Activated CD8-positive, alpha-beta memory T cell treated with anti-CD3 and anti-CD28 coated beads, Interleukin-2, amount 50 U/mL, for 1 hour (primary cell): ENCODE measurements around the gene DIS3L2.
"Not testable (repeated sequence)": the region's sequence is repeated elsewhere in the genome, so short reads cannot be mapped to it uniquely, and the experiment has no call there.

Experiments used
- DNase-seq: peaks from one replicate; pipeline ENCODE4 v3.0.0-alpha.2; 2020; ENCODE audit errors: extremely low read depth

DIS3L2 gene

DNA sequence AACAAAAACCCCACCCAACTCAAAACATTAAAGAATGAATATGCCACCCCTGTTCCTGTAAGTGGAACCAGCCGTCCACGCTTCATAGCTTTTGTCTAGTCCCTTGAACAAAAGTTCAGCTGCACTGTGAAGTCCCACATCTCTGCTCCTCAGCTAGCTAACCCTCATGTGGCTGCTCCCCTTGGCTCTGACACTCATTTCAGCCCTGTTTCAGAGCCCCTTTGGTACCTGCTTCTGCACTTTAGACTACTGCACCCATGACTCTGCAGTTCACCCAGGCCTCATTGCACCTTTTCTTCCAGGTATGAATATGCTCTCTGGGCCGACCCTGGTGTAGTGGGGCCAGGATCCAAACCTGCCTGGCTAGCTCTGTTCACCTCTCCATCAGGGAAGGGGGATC lies 155.3 kb downstream of the DIS3L2 start:
- no peak for DNase-seq

- no peak for DNase-seq
Observed at GRCh38 chr2:232117413-232117812, 155.9 kb downstream of the DIS3L2 start.

DNA sequence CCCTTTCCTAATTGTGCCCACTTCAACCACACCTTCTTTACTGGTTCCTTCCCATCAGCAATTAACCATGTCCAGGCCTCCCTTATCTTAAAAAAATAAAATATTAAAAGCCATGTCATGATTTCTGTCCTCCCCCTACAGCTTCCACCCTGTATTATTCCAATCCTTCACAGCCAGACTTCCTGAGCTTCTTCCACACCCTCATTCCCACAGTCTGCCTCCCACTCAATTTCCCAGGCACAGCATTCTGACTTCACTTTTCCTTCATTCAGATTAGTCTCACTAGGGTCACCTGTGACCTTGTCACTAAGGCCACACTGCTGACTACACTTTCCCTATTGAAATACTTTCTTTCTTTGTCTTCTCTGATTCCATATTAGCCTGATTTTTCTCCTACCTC lies 159.4 kb downstream of the DIS3L2 start:
- no peak for DNase-seq

- DNase-seq, result no peak
Observed at GRCh38 chr2:232124309-232124708, 162.8 kb downstream of the DIS3L2 start.

DNA sequence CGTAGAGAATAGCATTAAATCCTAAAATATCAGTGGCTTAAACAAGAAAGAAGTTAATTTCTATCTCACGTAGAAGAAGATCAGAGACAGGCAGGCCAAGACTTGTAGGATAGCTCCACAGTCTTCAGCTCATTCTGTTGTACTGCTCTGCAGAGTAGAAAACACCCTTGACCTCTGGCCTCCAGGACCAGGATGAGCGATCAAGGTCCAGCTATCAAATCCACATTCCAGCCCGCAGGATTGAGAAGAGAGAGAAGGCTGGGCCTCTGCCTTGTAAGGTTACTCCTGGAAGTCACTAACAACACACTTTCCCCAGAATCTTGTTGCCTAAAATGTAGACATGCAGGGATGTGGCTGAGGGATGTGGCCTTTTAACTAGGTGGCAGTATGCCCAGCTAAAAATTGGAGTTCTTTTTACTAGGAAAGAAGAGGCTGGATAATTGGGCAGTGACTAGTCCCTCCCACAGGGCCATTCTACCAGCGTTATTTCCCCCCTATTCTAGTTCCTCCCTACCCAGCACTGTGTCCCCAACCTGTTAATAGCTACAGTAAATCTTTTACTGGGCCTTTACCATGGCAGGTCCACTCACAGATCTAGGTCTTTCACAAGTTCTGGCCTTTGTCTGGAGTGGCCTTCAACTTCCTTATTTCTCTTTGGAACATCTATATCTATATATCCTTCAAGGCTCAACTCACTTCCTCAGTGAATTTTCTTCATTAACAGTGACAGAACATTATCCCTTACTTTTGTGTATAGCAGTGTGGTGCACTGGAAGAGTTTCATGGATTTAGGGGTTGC lies 165.0 kb downstream of the DIS3L2 start:
- DNase-seq, result no peak

GRCh38 chr2:232129483-232129882 lies 168.0 kb downstream of the DIS3L2 start:
- no peak for DNase-seq

- no peak for DNase-seq
Observed at GRCh38 chr2:232132181-232132580, 170.7 kb downstream of the DIS3L2 start.

DNA sequence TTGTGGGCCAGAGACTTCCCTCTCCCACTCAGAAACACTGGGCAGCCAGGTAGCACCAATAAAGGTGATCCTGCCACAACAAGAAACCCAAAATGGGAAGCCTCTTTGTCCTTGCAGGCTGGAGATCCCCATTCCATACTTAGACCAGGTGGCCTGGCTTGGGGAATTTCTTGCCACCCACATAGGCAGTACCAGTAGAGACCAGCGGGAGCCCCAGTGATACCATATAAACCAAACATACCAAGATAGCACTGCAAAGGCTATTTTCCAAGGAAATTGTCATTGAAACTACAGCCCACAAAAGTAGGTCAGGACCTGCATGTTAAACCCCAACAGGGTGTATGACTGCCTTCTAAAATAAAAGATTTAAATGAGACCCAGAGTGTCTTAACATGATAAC lies 171.6 kb downstream of the DIS3L2 start:
- no peak for DNase-seq

DNA sequence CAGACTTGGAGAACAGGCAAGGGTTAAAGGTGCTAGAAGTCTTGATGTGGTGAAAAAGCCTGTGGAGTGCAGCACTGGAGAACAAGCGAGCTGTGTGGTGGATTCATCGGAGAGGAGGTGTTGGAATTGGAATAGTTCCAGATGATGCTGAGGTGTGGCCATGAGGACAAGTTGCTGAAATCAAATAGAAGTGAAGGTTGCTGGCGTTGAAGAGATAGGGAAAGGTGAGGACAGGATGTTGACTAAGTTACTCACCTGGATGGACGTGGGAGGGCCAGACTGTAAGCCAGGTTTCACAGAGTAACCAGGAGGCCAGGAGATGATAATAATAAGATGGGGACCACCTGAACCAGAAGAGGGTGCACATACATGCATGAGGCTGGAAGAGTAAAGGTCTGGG lies 173.4 kb downstream of the DIS3L2 start:
- DNase-seq, result no peak

GRCh38 chr2:232137356-232138147 lies 176.0 kb downstream of the DIS3L2 start:
- DNase-seq, result no peak

GRCh38 chr2:232138441-232138840 lies 176.9 kb downstream of the DIS3L2 start:
- DNase-seq, result no peak

DNA sequence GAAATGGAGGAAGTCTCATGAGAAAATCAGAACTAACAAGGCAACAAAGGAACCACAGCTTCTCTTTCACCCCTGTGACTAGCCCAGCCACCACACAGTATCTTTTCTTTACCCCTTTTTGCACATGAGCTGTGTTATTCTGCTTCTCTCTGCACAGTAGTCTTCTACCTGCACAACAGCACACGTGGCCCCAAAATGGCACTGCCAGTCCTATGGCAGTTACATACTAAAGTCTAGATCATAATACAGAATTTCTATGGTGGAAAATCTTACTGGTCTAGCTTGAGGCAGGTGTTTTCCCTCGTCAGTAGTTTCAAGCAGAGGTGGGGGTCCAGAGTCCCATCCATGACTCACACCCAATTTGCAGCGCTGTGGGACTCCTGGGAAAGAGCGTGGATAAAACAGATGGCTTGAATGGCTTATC lies 177.7 kb downstream of the DIS3L2 start:
- no peak for DNase-seq

DNA sequence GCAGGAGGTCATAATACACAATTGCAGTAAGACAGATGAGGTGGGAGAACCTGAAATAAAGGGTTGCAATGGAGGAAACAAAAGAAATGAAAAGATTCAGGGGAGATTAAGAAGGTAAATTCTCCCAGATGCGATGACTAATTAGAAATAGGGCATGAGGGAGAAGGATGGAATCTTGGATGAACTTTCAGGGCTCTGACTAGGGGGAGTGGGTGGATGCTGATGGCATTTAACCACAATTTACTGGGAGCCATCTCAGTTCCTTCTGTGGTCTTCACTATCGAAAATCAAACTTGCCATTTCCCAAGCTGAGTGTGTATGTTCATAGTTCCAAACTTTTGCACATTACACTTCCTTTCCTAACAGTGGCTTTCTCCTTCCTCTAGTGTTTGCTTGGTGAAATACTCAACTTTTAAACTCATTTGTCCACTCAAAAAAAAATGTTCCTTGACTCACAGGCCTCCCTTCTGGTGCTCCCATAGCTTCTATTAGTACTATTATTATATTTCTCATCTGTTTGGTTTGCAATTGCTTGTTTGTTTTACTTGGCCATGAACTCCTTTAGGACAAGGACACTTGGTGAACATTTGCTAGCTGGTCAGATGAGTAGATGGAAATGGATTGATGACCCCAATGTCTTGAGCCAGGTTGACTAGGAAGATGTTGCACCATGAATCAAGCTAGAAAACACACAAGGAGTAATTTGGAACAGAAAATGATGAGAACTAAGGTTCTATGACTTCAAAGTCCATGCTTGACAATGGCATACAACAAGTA lies 178.5 kb downstream of the DIS3L2 start:
- DNase-seq, result no peak

GRCh38 chr2:232141591-232141990 lies 180.1 kb downstream of the DIS3L2 start:
- no peak for DNase-seq

- DNase-seq, result no peak
Observed at GRCh38 chr2:232142049-232142448, 180.5 kb downstream of the DIS3L2 start.

DNA sequence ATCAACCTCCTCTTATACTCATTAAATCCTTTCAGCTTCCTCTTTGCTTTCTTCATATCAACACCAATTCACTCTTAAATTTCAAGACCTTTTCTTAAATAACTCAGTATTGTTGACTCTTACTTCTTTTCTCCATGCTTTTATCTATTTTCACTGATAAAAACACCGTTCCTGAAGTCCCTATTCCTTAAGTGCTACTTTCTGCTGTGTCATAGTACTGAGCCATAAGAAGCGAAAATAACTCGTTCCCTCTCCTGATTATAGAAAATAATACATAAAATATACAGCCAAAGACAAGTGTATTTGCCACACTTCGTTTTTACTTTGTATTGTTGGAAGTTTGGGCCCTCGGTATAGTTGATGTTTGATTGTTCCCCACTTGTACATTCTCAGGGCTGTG lies 181.0 kb downstream of the DIS3L2 start:
- DNase-seq, result no peak

DNA sequence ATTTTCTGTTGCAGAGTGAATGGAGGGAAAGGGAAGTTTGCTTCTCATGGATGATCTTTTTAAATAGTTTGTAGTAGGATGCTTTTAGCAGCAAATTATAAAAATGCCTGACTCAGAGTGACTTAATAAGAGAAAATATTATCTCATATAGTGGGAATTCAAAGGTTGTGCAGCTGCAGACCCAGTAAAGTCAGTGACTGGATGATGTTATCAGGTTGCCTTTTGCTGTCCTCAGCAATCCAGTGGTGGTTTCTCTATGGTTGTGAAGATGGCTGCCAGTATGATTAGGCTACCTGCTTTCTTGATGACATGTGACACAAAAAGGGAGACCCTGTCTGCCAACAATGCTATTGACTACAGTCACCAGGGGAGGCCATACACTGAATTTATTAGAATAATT lies 184.8 kb downstream of the DIS3L2 start:
- no peak for DNase-seq

GRCh38 chr2:232147440-232148077 lies 186.0 kb downstream of the DIS3L2 start:
- no peak for DNase-seq

- no peak for DNase-seq
Observed at GRCh38 chr2:232162187-232162586, 200.7 kb downstream of the DIS3L2 start.

DNA sequence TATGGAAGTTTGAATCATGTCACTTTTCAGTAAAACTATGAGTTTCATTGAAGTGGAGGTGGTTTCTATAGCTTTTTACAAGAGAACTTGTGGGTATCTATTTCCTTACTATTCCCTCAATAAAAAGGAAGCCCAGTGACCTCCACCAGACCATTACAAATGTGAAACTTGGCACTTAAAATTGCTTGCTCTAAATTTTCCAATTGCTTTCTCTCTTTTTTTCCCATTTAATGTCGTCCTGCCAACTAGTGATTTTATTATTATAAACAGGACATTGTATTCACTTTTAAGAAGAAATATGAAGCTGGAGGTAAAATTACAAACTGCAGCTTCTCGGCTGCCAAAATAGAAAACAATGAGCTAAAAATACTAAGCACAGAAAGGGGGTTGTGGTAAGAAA lies 208.9 kb downstream of the DIS3L2 start:
- DNase-seq, result no peak

- no peak for DNase-seq
Observed at GRCh38 chr2:232174662-232175061, 213.1 kb downstream of the DIS3L2 start.

- not testable (repeated sequence) for DNase-seq
Observed at GRCh38 chr2:232176587-232176986, 215.1 kb downstream of the DIS3L2 start.
